Measurements from ENCODE around the gene LRRIQ1.

GRCh38 chr12:84986586-84986985 is 49.6 kb upstream of the LRRIQ1 start:
- TF ChIP-seq CTCF (IDR thresholded peaks at IDR 0.05; ENCODE audit: low read length) (no peak), EZH2 (IDR thresholded peaks at IDR 0.05; ENCODE audit: borderline replicate concordance, low read length) (no peak)
